ENCODE data around the gene FEZF2.

Gene FEZF2

GRCh38 chr3:62361261-62361660 lies 12.1 kb downstream of the FEZF2 start:
- ChIA-PET CTCF (no interaction called here), POLR2A (no interaction called here)
- H3K4me3 ChIP-seq (ENCODE audit: low read depth, low read length), result no peak overlapping the region
- TF ChIP-seq CTCF (IDR thresholded peaks at IDR 0.05; ENCODE audit: insufficient read depth, low read length, missing control alignments), result no peak
- DNase-seq (ENCODE audit: low read depth, low spot score), result no peak

GRCh38 chr3:62359531-62359930 lies 13.8 kb downstream of the FEZF2 start:
- POLR2A ChIA-PET, result no interaction called here
- no peak for TF ChIP-seq CTCF (IDR thresholded peaks at IDR 0.05; ENCODE audit: insufficient read depth, low read length, missing control alignments)
- no peak overlapping the region for H3K4me3 ChIP-seq (ENCODE audit: low read depth, low read length)
- no peak for DNase-seq (ENCODE audit: low read depth, low spot score)
- CTCF ChIA-PET, result interaction anchor here (3.1 kb wide), 1 partner anchor 28 kb away, joined by 8 read pairs; no protein-coding TSS in a partner anchor

- no peak overlapping the region for H3K4me3 ChIP-seq (ENCODE audit: low read depth, low read length)
- no peak for DNase-seq (ENCODE audit: low read depth, low spot score)
- CTCF ChIA-PET, result no interaction called here
- POLR2A ChIA-PET, result no interaction called here
- TF ChIP-seq CTCF (IDR thresholded peaks at IDR 0.05; ENCODE audit: insufficient read depth, low read length, missing control alignments), result no peak
Measured at GRCh38 chr3:62356356-62356755, 17.0 kb downstream of the FEZF2 start.

GRCh38 chr3:62355703-62356102 lies 17.6 kb downstream of the FEZF2 start:
- no peak overlapping the region for H3K4me3 ChIP-seq (ENCODE audit: low read depth, low read length)
- no peak for TF ChIP-seq CTCF (IDR thresholded peaks at IDR 0.05; ENCODE audit: insufficient read depth, low read length, missing control alignments)
- CTCF ChIA-PET, result no interaction called here
- no peak for DNase-seq (ENCODE audit: low read depth, low spot score)
- POLR2A ChIA-PET, result no interaction called here

GRCh38 chr3:62343755-62344154 lies 29.6 kb downstream of the FEZF2 start:
- DNase-seq (ENCODE audit: low read depth, low spot score), result no peak
- no peak overlapping the region for H3K4me3 ChIP-seq (ENCODE audit: low read depth, low read length)
- ChIA-PET CTCF (no interaction called here), POLR2A (no interaction called here)
- TF ChIP-seq CTCF (IDR thresholded peaks at IDR 0.05; ENCODE audit: insufficient read depth, low read length, missing control alignments), result no peak

- H3K4me3 ChIP-seq (ENCODE audit: low read depth, low read length), result no peak overlapping the region
- POLR2A ChIA-PET, result no interaction called here
- DNase-seq (ENCODE audit: low read depth, low spot score), result no peak
- no peak for TF ChIP-seq CTCF (IDR thresholded peaks at IDR 0.05; ENCODE audit: insufficient read depth, low read length, missing control alignments)
- CTCF ChIA-PET, result interaction anchor here (0.6 to 6.5 kb wide), 6 partner anchors 9 to 377 kb away, joined by 3 to 112 read pairs (median 5); no protein-coding TSS in a partner anchor
Measured at GRCh38 chr3:62335196-62335595, 38.2 kb downstream of the FEZF2 start.
